ENCODE data around the gene SMIM12.
A peak's percentile ranks its signal among the peaks of the same experiment; 100 is the strongest.

SMIM12 gene

GRCh38 chr1:34871443-34872132, 12.0 kb upstream of the SMIM12 start:
- DNase-seq, result no peak

- DNase-seq, result no peak
These were observed 10.8 kb upstream of the SMIM12 start for GRCh38 chr1:34870395-34870794.

GRCh38 chr1:34869760-34870159, 10.2 kb upstream of the SMIM12 start:
- no peak for DNase-seq

GRCh38 chr1:34868230-34869049, 8.9 kb upstream of the SMIM12 start:
- DNase-seq, result no peak

GRCh38 chr1:34867415-34867814, 7.9 kb upstream of the SMIM12 start:
- no peak for DNase-seq

GRCh38 chr1:34866762-34867109, 7.2 kb upstream of the SMIM12 start:
- no peak for DNase-seq

GRCh38 chr1:34865981-34866761, 6.6 kb upstream of the SMIM12 start:
- DNase-seq, result peak; percentile 61

- no peak for DNase-seq
These were observed 6.0 kb upstream of the SMIM12 start for GRCh38 chr1:34865573-34865972.

- DNase-seq, result no peak
These were observed 5.2 kb upstream of the SMIM12 start for GRCh38 chr1:34864759-34865158.

- DNase-seq, result no peak
These were observed 4.0 kb upstream of the SMIM12 start for GRCh38 chr1:34863501-34863900.

GRCh38 chr1:34858901-34859445, 576 bp downstream of the SMIM12 start:
- no peak for DNase-seq

- DNase-seq, result no peak
These were observed 2.9 kb downstream of the SMIM12 start for GRCh38 chr1:34856697-34857096.

- peak; percentile 88 for DNase-seq
These were observed 6.8 kb downstream of the SMIM12 start for GRCh38 chr1:34852677-34853217.

GRCh38 chr1:34851431-34852105, 8.0 kb downstream of the SMIM12 start:
- DNase-seq, result no peak

GRCh38 chr1:34850382-34850781, 9.2 kb downstream of the SMIM12 start:
- no peak for DNase-seq

GRCh38 chr1:34847094-34847493, 12.5 kb downstream of the SMIM12 start:
- DNase-seq, result no peak

GRCh38 chr1:34846265-34846664, 13.3 kb downstream of the SMIM12 start:
- DNase-seq, result no peak

- DNase-seq, result no peak
These were observed 14.2 kb downstream of the SMIM12 start for GRCh38 chr1:34845131-34845901.

- no peak for DNase-seq
These were observed 15.3 kb downstream of the SMIM12 start for GRCh38 chr1:34844252-34844634.

- DNase-seq, result no peak
These were observed 15.9 kb downstream of the SMIM12 start for GRCh38 chr1:34843392-34844251.

GRCh38 chr1:34842952-34843371, 16.6 kb downstream of the SMIM12 start:
- DNase-seq, result no peak
